Epithelial cell of proximal tubule (primary cell): ENCODE measurements around the gene PTTG1IP. TPM values are rescaled to one million over a fixed set of nuclear protein-coding genes. Genes with fewer than 3 reads are reported as not detected.

Source experiments
- DNase-seq: peaks from one replicate; pipeline ENCODE4 v3.0.0-alpha.2; 2011; ENCODE audit warnings: low read depth
- H3K4me3 ChIP-seq: 2 replicates; pipeline ENCODE4 v1.5.1; 2011; ENCODE audit warnings: low read depth, mild to moderate bottlenecking, low read length
- CTCF ChIP-seq: conservative IDR thresholded peaks from 2 replicates; pipeline ENCODE4 v1.5.1; 2012; ENCODE audit warnings: low read depth, mild to moderate bottlenecking, low read length
- total RNA-seq: library from RNA; depleted of rRNA; stranded (reverse); fragments of >200 nt; gene quantifications from 2 replicates; pipeline ENCODE4 v1.2.3, GENCODE V29; 2015

The PTTG1IP gene
- total RNA-seq, 1 donor from 2014 or later = 311 TPM

DNA sequence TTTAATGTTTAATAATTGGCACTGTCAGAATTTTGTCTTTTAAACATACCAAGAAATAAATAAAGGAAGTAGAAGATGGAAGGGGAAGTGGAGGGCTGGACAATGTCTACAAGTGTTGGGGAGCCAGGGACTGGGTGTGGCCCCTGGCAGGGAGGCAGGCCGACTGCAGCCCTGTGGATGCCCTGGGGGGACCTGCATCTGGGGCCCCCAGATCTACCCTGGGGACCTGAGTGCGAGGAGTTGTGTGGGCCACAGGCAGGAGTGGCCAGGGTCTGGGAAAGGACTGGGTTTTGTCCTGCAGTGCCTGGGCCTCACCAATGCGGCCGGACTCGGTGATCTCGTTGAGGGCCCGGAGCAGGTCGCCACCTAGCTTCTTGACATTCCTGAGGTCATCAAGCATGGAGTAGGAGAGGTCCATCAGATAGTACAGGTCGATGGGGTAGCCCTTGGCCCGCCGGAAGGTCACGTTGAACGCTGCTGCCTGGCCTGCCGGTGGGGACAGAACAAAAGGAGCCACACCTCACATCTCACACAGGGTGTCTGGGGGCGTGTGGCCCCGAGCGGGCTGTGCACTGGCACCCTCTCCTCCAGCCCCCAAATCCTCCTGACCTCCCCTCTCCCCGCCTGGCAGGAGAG lies 29.7 kb upstream of the PTTG1IP start:
- H3K4me3 ChIP-seq = no peak overlapping the region
- no peak for DNase-seq
- no peak for TF ChIP-seq CTCF

DNA sequence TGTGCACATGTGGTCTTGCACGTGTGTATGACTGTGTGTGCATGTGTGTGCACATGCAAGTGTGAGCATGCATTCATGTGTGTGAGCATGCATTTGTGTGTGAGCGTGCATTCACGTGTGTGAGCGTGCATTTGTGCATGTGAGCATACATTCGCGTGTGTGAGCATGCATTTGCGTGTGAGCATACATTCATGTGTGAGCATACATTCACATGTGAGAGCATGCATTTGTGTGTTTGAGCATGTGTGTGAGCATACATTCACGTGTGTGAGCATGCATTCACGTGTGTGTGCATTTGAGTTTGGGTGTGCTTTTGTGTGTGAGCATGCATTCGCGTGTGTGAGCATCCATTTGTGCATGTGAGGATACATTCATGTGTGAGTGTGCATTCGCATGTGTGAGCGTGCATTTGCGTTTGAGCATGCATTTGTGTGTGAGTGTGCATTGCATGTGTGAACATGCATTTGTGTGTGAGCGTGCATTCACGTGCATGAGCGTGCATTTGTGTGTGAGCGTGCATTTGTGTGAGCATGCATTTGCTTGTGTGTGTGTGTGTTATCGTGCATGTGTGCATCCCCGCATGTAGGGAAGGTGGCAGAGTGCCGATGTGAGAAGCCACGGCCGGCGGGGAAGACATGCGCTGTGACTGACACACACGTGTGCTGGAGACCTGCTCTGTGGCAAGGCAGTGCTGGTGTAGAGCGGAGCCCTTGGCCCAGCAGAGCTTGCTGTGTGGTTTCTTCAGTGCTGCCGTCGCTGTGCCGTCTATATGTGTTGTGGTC lies 29.0 kb upstream of the PTTG1IP start:
- no peak for TF ChIP-seq CTCF
- no peak for DNase-seq
- H3K4me3 ChIP-seq = no peak overlapping the region

GRCh38 chr21:44901391-44902074 lies 28.0 kb upstream of the PTTG1IP start:
- TF ChIP-seq CTCF = no peak
- no peak overlapping the region for H3K4me3 ChIP-seq
- DNase-seq = no peak

GRCh38 chr21:44900559-44901251 lies 27.2 kb upstream of the PTTG1IP start:
- no peak overlapping the region for H3K4me3 ChIP-seq
- no peak for TF ChIP-seq CTCF
- DNase-seq = no peak

DNA sequence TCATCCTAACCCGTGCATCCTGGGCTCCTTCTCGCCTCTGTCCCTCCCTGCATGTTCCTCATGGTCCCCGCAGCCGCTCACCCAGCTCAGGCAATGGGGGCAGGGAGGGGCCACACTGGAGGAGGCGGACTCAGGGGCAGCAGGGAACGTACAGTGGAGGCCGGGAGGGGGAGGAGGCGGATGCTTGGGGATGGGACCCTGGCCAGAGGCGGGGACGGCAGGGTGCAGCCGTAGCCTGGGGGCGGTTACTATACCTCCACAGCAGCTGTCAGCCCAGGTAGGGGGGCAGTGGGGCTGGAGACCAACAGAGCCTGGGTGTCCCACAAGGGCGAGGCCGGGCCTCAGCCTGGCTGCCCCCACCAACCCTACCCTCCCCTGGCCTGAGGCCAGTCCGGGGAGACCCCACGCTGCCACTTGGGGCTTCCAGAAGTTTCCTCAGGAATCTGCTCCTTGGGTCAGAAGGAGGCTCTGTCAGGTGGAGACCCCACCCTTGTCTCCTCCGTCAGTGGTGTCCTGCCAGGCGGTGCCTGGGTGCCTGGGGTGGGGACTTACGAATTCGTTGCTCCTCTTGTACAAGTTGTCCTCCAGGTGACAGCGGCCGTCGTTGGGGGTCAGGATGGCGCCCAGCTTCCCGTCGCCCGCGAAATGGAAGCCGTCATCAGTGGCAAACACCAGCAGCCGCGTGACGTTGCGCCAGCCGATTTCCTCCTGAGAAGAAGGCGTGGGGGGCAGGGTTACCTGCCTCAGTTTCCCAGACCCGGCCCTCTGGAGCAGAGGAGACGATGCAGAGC lies 26.5 kb upstream of the PTTG1IP start:
- TF ChIP-seq CTCF = no peak
- no peak overlapping the region for H3K4me3 ChIP-seq
- no peak for DNase-seq
